ENCODE measurements around the gene PPM1N. TPM values are rescaled to one million over a fixed set of nuclear protein-coding genes. Genes with fewer than 3 reads are reported as not detected.

PPM1N gene
- total RNA-seq, 4 donors from 2014 or later = 1.6 to 3.8 (median 3.0) TPM

DNA sequence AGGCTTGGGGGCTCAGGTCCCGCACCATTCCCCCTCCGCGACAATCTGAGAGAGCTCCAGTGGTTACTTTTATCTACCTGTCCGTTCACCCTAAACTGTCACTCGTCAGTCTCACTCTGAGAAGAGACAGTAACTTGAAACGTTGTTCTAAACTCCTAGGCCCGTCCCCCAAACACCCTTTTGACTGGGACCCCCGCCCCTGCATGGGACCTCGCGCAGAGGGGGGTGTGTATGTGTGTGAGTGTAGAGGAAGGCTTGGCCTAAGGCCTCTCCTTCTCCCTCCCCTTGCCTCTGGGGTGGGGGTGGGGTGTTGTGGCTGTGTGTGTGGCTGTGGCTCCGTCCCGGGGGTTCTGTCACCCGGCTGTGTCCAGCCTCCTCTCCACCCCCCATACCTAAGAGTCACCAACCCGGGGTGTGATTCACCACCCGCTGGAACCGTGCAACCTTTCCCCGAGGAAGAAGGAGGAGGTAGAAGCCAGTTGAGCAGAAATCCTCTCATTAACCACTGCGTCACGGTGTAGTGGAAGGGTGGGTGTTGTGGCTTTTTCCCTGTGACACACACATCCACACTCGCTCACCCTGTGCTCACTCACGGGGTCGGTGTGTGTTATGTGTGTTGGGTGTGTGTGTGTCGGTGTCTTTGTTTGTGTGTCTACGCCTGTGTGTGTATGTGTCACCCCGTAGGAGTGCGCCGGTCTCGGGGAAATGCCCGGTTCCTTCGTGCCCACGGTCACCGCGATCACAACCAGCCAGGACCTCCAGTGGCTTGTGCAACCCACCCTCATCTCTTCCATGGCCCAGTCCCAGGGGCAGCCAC, 28.1 kb upstream of the PPM1N start:
- no peak for TF ChIP-seq POLR2AphosphoS5 (IDR thresholded peaks at IDR 0.05)
- no peak for TF ChIP-seq POLR2A (IDR thresholded peaks at IDR 0.05; ENCODE audit: low read depth)
- TF ChIP-seq EP300 (IDR thresholded peaks at IDR 0.05) = no peak
- TF ChIP-seq, protein P1, sequence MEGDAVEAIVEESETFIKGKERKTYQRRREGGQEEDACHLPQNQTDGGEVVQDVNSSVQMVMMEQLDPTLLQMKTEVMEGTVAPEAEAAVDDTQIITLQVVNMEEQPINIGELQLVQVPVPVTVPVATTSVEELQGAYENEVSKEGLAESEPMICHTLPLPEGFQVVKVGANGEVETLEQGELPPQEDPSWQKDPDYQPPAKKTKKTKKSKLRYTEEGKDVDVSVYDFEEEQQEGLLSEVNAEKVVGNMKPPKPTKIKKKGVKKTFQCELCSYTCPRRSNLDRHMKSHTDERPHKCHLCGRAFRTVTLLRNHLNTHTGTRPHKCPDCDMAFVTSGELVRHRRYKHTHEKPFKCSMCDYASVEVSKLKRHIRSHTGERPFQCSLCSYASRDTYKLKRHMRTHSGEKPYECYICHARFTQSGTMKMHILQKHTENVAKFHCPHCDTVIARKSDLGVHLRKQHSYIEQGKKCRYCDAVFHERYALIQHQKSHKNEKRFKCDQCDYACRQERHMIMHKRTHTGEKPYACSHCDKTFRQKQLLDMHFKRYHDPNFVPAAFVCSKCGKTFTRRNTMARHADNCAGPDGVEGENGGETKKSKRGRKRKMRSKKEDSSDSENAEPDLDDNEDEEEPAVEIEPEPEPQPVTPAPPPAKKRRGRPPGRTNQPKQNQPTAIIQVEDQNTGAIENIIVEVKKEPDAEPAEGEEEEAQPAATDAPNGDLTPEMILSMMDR (IDR thresholded peaks at IDR 0.05) = no peak
- WGBS = 51% methylated on average over 19 of the region's 33 CpGs
- intact Hi-C loops (cut with DNase I) = no loop called here
- Histone ChIP-seq H3K36me3 (no peaks in the 10 kb centered on the region), H3K9me3 (no peaks in the 10 kb centered on the region), H3K4me3 (peak overlapping the region; percentile 62 to 75 (median 70)), H3K4me1 (peaks cover 34 to 37% (median 35%) of the 10 kb centered on the region in 4 donors), H3K27ac (replicated peaks in 1 of 4) (peak overlapping the region; percentile 90 to 97 (median 94)), H3K27me3 (peaks cover 0 to 5% (median 0%) of the 10 kb centered on the region in 4 donors)
- no peak for DNase-seq (ENCODE audit: extremely low spot score)

DNA sequence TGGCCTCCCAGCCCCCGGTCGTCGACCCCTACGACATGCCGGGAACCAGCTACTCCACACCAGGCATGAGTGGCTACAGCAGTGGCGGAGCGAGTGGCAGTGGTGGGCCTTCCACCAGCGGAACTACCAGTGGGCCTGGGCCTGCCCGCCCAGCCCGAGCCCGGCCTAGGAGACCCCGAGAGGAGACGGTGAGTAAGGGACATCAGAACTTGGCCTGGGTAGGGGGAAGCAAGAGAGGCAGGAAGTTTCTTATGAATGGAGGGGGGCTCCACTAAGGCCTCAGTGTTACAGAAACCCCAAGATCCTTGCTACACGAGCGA, 27.5 kb upstream of the PPM1N start:
- Histone ChIP-seq H3K27ac (replicated peaks in 1 of 4) (peak overlapping the region in 2 of 4 donors; percentile 90 to 97), H3K9me3 (no peaks in the 10 kb centered on the region), H3K4me1 (peaks cover 34 to 37% (median 35%) of the 10 kb centered on the region in 4 donors), H3K27me3 (peaks cover 0 to 5% (median 0%) of the 10 kb centered on the region in 4 donors), H3K36me3 (no peaks in the 10 kb centered on the region), H3K4me3 (peak overlapping the region in 1 of 4 donors; percentile 75)
- no peak for TF ChIP-seq POLR2AphosphoS5 (IDR thresholded peaks at IDR 0.05)
- TF ChIP-seq EP300 (IDR thresholded peaks at IDR 0.05) = no peak
- TF ChIP-seq, protein P1 (IDR thresholded peaks at IDR 0.05) = no peak
- TF ChIP-seq POLR2A (IDR thresholded peaks at IDR 0.05; ENCODE audit: low read depth) = no peak
- intact Hi-C loops (cut with DNase I) = no loop called here
- DNase-seq (ENCODE audit: extremely low spot score) = no peak
- 86% methylated on average over 9 of the region's 15 CpGs for whole genome bisulfite sequencing

- H3K27ac ChIP-seq (replicated peaks in 1 of 4) = no peak overlapping the region
- H3K9me3 ChIP-seq = no peaks in the 10 kb centered on the region
- intact Hi-C loops (cut with DNase I) = no loop called here
- 90% methylated on average over 16 of the region's 16 CpGs for WGBS
- no peaks in the 10 kb centered on the region for H3K36me3 ChIP-seq
- peaks cover 34 to 37% (median 35%) of the 10 kb centered on the region in 4 donors for H3K4me1 ChIP-seq
- H3K4me3 ChIP-seq = no peak overlapping the region
- TF ChIP-seq, protein P1 (IDR thresholded peaks at IDR 0.05) = no peak
- no peak for TF ChIP-seq POLR2AphosphoS5 (IDR thresholded peaks at IDR 0.05)
- TF ChIP-seq EP300 (IDR thresholded peaks at IDR 0.05) = no peak
- no peak for TF ChIP-seq POLR2A (IDR thresholded peaks at IDR 0.05; ENCODE audit: low read depth)
- no peak for DNase-seq (ENCODE audit: extremely low spot score)
- H3K27me3 ChIP-seq = peaks cover 0 to 5% (median 0%) of the 10 kb centered on the region in 4 donors
Observed at GRCh38 chr19:45471111-45471930, 26.9 kb upstream of the PPM1N start.

- Histone ChIP-seq H3K36me3 (no peaks in the 10 kb centered on the region), H3K27ac (replicated peaks in 1 of 4) (no peak overlapping the region), H3K4me1 (peaks cover 31 to 34% (median 32%) of the 10 kb centered on the region in 4 donors), H3K9me3 (no peaks in the 10 kb centered on the region), H3K4me3 (no peak overlapping the region), H3K27me3 (peaks cover 0 to 5% (median 0%) of the 10 kb centered on the region in 4 donors)
- intact Hi-C loops (cut with DNase I) = no loop called here
- TF ChIP-seq, protein P1 (IDR thresholded peaks at IDR 0.05) = no peak
- no peak for TF ChIP-seq EP300 (IDR thresholded peaks at IDR 0.05)
- no peak for TF ChIP-seq POLR2AphosphoS5 (IDR thresholded peaks at IDR 0.05)
- DNase-seq (ENCODE audit: extremely low spot score) = no peak
- 72% methylated on average over 7 of the region's 7 CpGs for WGBS
Observed at GRCh38 chr19:45471931-45472562, 26.2 kb upstream of the PPM1N start.

Data from esophagus muscularis mucosa (tissue), 4 donors.